Measurements from ENCODE around the gene HEXD.
"Not testable (repeated sequence)": the region's sequence is repeated elsewhere in the genome, so short reads cannot be mapped to it uniquely, and the experiment has no call there.

The HEXD gene

GRCh38 chr17:82442643-82443464 lies 24.7 kb downstream of the HEXD start:
- DNase-seq, result no peak

- no peak for DNase-seq
These were observed 25.5 kb downstream of the HEXD start for GRCh38 chr17:82443465-82444283.

- no peak for DNase-seq
These were observed 26.2 kb downstream of the HEXD start for GRCh38 chr17:82444284-82444893.

GRCh38 chr17:82444941-82445521 lies 26.9 kb downstream of the HEXD start:
- no peak for DNase-seq

- no peak for DNase-seq
These were observed 27.4 kb downstream of the HEXD start for GRCh38 chr17:82445542-82445941.

GRCh38 chr17:82446124-82446523 lies 28.0 kb downstream of the HEXD start:
- no peak for DNase-seq

- DNase-seq, result no peak
These were observed 28.5 kb downstream of the HEXD start for GRCh38 chr17:82446649-82447048.

- peak; percentile 39 for DNase-seq
These were observed 29.7 kb downstream of the HEXD start for GRCh38 chr17:82447876-82448275.

GRCh38 chr17:82449131-82449882 lies 31.2 kb downstream of the HEXD start:
- DNase-seq, result peak; percentile 71

GRCh38 chr17:82449883-82450356 lies 31.8 kb downstream of the HEXD start:
- DNase-seq, result peak; percentile 63

- DNase-seq, result peak; percentile 95
These were observed 32.4 kb downstream of the HEXD start, which contains the start of gene CYBC1 for GRCh38 chr17:82450357-82451106. TSS of gene CYBC1 (minus strand) at chr17:82450752. CDS start at chr17:82449254, 1,498 bp downstream.

GRCh38 chr17:82452162-82452561 lies 34.0 kb downstream of the HEXD start:
- DNase-seq, result no peak

- DNase-seq, result not testable (repeated sequence)
These were observed 35.0 kb downstream of the HEXD start for GRCh38 chr17:82453151-82453550.

GRCh38 chr17:82453706-82454105 lies 35.6 kb downstream of the HEXD start:
- not testable (repeated sequence) for DNase-seq

- no peak for DNase-seq
These were observed 39.2 kb downstream of the HEXD start for GRCh38 chr17:82457073-82457928.

- DNase-seq, result no peak
These were observed 39.7 kb downstream of the HEXD start for GRCh38 chr17:82457929-82458178.

GRCh38 chr17:82458179-82458884 lies 40.2 kb downstream of the HEXD start, which contains the start of gene NARF:
TSS of gene NARF (plus strand) at chr17:82458741. CDS start at chr17:82458804, 63 bp downstream.
- DNase-seq, result peak; percentile 97

GRCh38 chr17:82458885-82459424 lies 40.8 kb downstream of the HEXD start:
- no peak for DNase-seq

- not testable (repeated sequence) for DNase-seq
These were observed 41.8 kb downstream of the HEXD start for GRCh38 chr17:82459936-82460335.

Measured in stimulated activated CD4-positive, alpha-beta T cell treated with anti-CD3 and anti-CD28 coated beads, Interleukin-1b, Interleukin-23, amount 100 ng/mL, for 48 hours (primary cell).